ENCODE data around the gene WDR4.

DNA sequence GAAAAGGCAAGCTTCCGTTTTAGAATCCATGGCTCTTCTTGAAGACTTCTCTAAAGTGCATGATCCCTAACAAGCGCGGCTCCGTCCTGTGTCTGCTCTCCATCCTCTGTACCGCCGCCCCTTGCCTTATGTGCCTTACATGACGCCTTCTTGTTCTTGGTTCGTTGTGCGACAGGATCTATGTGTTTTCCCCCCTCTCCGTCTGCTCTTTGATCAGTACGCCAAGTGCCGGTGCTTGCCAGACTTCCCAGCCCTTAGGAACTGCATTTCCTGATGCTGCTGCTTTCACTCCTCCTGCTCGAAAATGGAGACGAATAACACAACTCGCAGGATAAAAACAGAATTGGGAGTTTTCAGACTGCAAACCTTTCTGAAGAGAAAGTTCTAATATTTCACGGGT, 26.9 kb upstream of the WDR4 start:
- TF ChIP-seq, protein P1, sequence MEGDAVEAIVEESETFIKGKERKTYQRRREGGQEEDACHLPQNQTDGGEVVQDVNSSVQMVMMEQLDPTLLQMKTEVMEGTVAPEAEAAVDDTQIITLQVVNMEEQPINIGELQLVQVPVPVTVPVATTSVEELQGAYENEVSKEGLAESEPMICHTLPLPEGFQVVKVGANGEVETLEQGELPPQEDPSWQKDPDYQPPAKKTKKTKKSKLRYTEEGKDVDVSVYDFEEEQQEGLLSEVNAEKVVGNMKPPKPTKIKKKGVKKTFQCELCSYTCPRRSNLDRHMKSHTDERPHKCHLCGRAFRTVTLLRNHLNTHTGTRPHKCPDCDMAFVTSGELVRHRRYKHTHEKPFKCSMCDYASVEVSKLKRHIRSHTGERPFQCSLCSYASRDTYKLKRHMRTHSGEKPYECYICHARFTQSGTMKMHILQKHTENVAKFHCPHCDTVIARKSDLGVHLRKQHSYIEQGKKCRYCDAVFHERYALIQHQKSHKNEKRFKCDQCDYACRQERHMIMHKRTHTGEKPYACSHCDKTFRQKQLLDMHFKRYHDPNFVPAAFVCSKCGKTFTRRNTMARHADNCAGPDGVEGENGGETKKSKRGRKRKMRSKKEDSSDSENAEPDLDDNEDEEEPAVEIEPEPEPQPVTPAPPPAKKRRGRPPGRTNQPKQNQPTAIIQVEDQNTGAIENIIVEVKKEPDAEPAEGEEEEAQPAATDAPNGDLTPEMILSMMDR (IDR thresholded peaks at IDR 0.05) = no peak
- TF ChIP-seq EZH2phosphoT487 (IDR thresholded peaks at IDR 0.05; ENCODE audit: borderline replicate concordance, low read depth) = no peak
- no peak for TF ChIP-seq MEF2A (IDR thresholded peaks at IDR 0.05; ENCODE audit: borderline replicate concordance, low read depth)
- TF ChIP-seq GATA2 (CRISPR knock-in tag; IDR thresholded peaks at IDR 0.05) = no peak
- TF ChIP-seq GABPA (IDR thresholded peaks at IDR 0.05; ENCODE audit: low read depth) = no peak
- no peak for TF ChIP-seq SMC3 (IDR thresholded peaks at IDR 0.05; ENCODE audit: low read depth, low read length)
- TF ChIP-seq, protein P2, sequence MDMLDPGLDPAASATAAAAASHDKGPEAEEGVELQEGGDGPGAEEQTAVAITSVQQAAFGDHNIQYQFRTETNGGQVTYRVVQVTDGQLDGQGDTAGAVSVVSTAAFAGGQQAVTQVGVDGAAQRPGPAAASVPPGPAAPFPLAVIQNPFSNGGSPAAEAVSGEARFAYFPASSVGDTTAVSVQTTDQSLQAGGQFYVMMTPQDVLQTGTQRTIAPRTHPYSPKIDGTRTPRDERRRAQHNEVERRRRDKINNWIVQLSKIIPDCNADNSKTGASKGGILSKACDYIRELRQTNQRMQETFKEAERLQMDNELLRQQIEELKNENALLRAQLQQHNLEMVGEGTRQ (IDR thresholded peaks at IDR 0.05; ENCODE audit: borderline replicate concordance, low read depth, low read length) = no peak
- TF ChIP-seq, protein P3, sequence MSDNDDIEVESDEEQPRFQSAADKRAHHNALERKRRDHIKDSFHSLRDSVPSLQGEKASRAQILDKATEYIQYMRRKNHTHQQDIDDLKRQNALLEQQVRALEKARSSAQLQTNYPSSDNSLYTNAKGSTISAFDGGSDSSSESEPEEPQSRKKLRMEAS (IDR thresholded peaks at IDR 0.05; ENCODE audit: low read depth) = no peak
- no peak for TF ChIP-seq ELF1 (IDR thresholded peaks at IDR 0.05)
- no peak for TF ChIP-seq TAF1 (IDR thresholded peaks at IDR 0.05; ENCODE audit: borderline replicate concordance, low read depth, low read length)
- TF ChIP-seq, protein P4, sequence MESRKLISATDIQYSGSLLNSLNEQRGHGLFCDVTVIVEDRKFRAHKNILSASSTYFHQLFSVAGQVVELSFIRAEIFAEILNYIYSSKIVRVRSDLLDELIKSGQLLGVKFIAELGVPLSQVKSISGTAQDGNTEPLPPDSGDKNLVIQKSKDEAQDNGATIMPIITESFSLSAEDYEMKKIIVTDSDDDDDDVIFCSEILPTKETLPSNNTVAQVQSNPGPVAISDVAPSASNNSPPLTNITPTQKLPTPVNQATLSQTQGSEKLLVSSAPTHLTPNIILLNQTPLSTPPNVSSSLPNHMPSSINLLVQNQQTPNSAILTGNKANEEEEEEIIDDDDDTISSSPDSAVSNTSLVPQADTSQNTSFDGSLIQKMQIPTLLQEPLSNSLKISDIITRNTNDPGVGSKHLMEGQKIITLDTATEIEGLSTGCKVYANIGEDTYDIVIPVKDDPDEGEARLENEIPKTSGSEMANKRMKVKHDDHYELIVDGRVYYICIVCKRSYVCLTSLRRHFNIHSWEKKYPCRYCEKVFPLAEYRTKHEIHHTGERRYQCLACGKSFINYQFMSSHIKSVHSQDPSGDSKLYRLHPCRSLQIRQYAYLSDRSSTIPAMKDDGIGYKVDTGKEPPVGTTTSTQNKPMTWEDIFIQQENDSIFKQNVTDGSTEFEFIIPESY (IDR thresholded peaks at IDR 0.05; ENCODE audit: borderline replicate concordance, low read depth) = no peak
